ENCODE data around the gene SORCS2. TPM values are rescaled to one million over a fixed set of nuclear protein-coding genes. Genes with fewer than 3 reads are reported as not detected.

The SORCS2 gene
- total RNA-seq, 2 donors from 2014 or later: not detected

DNA sequence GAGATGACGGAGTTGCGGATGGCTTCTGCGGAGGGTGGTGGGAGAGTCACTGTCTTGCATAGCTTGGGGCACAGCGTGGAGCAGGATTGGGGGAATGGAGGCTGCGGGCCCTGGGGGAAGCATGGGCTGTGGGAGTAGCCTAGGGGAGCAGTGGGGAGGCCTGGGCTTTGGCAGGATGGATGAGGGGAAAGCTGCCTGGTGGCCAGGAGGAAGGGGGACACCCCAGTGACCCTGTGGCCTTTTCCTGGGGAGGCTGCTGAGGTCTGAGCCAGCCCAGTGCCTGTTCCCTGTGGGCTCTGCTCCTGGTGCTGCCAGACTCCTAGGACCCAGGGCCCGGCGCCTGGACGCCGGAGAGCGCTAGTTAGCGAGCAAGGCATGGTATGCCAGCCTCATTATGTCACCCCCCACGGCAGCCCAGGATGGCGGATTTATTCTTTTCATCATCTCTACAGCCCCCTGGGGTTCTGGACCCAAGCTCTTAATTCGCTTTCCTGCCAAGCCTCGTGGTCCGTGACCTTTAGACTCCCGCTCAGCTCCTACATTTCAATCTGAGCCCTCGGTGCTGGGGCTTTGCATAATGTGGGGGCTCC lies 39.8 kb downstream of the SORCS2 start:
- ATAC-seq (no peak), DNase-seq (no peak)
- H3K9me3 ChIP-seq (ENCODE audit: control insufficient read depth, low read length, poor library complexity, severe bottlenecking): no peaks in the 10 kb centered on the region
- no peak overlapping the region for H3K27ac Mint-ChIP-seq
- no peaks in the 10 kb centered on the region for H3K4me1 Mint-ChIP-seq
- no peak overlapping the region for H3K4me3 Mint-ChIP-seq
- H3K27me3 Mint-ChIP-seq: peaks cover 10% of the 10 kb centered on the region
- H3K36me3 Mint-ChIP-seq (ENCODE audit: low read depth): no peaks in the 10 kb centered on the region

DNA sequence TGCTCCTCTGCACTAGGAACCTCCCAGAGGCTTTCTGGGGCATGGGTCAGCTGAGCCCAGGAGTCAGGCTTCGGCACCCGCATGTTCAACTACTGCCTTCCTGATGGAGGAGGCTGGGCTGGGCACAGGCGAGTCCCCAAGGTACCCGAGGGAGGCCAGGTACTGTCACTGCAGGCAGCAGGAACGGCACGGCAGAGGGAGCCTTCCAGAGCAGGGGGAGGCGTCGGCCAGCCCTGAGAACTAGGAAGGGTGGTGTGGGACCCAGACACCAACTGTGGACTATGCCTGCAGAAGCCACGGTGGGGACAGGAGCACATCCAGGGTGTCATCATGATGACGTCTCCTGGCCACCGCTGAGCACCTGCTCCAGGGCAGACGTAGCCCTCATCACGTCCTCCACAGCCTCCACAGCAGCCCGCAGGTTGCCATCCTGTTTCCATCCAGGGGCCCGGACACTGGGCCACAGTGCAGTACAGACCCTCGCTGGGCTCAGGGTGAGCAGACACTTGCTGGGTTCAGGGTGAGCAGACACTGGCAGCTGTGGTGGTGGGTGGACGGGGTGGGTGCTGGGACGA lies 40.8 kb downstream of the SORCS2 start:
- H3K4me3 Mint-ChIP-seq: no peak overlapping the region
- H3K4me1 Mint-ChIP-seq: no peaks in the 10 kb centered on the region
- no peaks in the 10 kb centered on the region for H3K36me3 Mint-ChIP-seq (ENCODE audit: low read depth)
- peaks cover 5% of the 10 kb centered on the region for H3K27me3 Mint-ChIP-seq
- DNase-seq: no peak
- H3K27ac Mint-ChIP-seq: no peak overlapping the region
- no peak for ATAC-seq
- no peaks in the 10 kb centered on the region for H3K9me3 ChIP-seq (ENCODE audit: control insufficient read depth, low read length, poor library complexity, severe bottlenecking)

- DNase-seq: no peak
- no peaks in the 10 kb centered on the region for H3K4me1 Mint-ChIP-seq
- no peak for ATAC-seq
- H3K9me3 ChIP-seq (ENCODE audit: control insufficient read depth, low read length, poor library complexity, severe bottlenecking): no peaks in the 10 kb centered on the region
- H3K36me3 Mint-ChIP-seq (ENCODE audit: low read depth): no peaks in the 10 kb centered on the region
- no peak overlapping the region for H3K4me3 Mint-ChIP-seq
- peaks cover 5% of the 10 kb centered on the region for H3K27me3 Mint-ChIP-seq
- H3K27ac Mint-ChIP-seq: no peak overlapping the region
Measured at GRCh38 chr4:7233601-7234000, 41.3 kb downstream of the SORCS2 start.

- ATAC-seq: no peak
- no peaks in the 10 kb centered on the region for H3K9me3 ChIP-seq (ENCODE audit: control insufficient read depth, low read length, poor library complexity, severe bottlenecking)
- DNase-seq: no peak
- Mint-ChIP-seq H3K27me3 (peaks cover 8% of the 10 kb centered on the region), H3K27ac (no peak overlapping the region), H3K4me3 (no peak overlapping the region), H3K4me1 (no peaks in the 10 kb centered on the region), H3K36me3 (ENCODE audit: low read depth) (no peaks in the 10 kb centered on the region)
Measured at GRCh38 chr4:7234355-7235029, 42.2 kb downstream of the SORCS2 start.

DNA sequence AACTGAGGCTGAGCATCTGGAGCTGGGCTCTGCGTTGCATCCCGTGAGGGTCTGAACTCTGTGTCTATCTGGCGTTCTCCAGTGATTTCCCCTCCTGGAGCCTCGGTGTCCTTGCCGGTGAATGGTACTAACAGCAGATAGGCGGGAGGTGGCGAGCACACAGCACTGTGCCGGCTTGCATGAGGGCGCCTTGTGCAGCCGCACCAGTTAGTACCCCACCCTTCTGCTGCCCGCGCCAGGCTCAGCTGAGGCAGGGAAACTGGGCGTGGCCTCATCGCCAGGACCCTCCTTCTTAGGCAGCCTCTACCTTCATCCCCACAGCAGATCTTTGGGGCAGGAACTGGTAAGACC lies 42.7 kb downstream of the SORCS2 start:
- ATAC-seq: no peak

DNA sequence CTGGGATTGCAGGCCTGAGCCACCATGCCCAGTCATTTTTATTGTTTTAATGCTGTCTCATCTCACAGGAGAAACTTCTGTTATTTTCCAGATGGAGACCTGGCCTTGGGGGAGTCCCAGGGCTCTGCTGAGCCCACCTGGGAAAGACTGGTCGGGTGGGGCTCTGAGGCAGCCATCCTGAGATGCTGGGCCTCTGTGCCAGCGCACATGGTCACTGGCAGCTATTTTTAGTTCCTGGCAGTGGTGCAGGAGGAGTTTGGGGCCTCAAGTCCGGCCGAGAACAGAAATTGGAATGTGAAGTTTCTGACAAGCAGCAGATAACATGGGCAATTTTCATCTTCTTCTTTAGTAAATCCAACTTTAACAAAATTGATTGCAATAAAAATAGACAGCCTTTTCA lies 44.5 kb downstream of the SORCS2 start:
- ATAC-seq: no peak
- no peaks in the 10 kb centered on the region for H3K36me3 Mint-ChIP-seq (ENCODE audit: low read depth)
- no peaks in the 10 kb centered on the region for H3K9me3 ChIP-seq (ENCODE audit: control insufficient read depth, low read length, poor library complexity, severe bottlenecking)
- no peak for DNase-seq
- H3K27ac Mint-ChIP-seq: no peak overlapping the region
- H3K4me3 Mint-ChIP-seq: no peak overlapping the region
- H3K27me3 Mint-ChIP-seq: peaks cover 13% of the 10 kb centered on the region
- H3K4me1 Mint-ChIP-seq: no peaks in the 10 kb centered on the region

More for the DNA sequence above, 42.7 kb downstream of the SORCS2 start:
- Mint-ChIP-seq H3K4me1 (no peaks in the 10 kb centered on the region), H3K36me3 (ENCODE audit: low read depth) (no peaks in the 10 kb centered on the region), H3K27ac (no peak overlapping the region), H3K4me3 (no peak overlapping the region), H3K27me3 (peaks cover 9% of the 10 kb centered on the region)
- no peaks in the 10 kb centered on the region for H3K9me3 ChIP-seq (ENCODE audit: control insufficient read depth, low read length, poor library complexity, severe bottlenecking)
- DNase-seq: no peak

DNA sequence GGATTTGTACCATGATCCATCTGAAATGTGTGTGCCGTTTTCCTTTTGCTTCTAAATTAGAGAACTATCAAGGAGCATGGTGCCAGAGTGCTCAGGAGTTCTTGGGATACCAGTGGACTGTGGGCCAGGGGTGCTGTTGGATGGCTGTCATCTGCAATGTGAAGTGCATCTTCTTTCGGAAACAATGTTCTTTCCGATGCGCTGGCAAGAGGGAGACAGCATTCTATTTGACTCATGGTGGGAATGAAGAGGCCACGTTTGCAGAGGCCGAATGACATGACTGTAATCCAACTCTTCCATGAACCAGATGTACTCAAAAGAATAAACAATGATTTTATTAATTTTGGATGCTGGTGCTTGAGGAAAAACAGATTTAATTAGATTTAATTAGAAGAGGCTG lies 45.5 kb downstream of the SORCS2 start:
- H3K9me3 ChIP-seq (ENCODE audit: control insufficient read depth, low read length, poor library complexity, severe bottlenecking): no peaks in the 10 kb centered on the region
- Mint-ChIP-seq H3K4me1 (peaks cover 2% of the 10 kb centered on the region), H3K27ac (no peak overlapping the region), H3K27me3 (peaks cover 20% of the 10 kb centered on the region), H3K36me3 (ENCODE audit: low read depth) (no peaks in the 10 kb centered on the region), H3K4me3 (no peak overlapping the region)
- ATAC-seq (no peak), DNase-seq (no peak)

GRCh38 chr4:7238300-7238960 lies 46.1 kb downstream of the SORCS2 start:
- H3K27ac Mint-ChIP-seq: no peak overlapping the region
- no peaks in the 10 kb centered on the region for H3K36me3 Mint-ChIP-seq (ENCODE audit: low read depth)
- H3K4me3 Mint-ChIP-seq: no peak overlapping the region
- no peaks in the 10 kb centered on the region for H3K9me3 ChIP-seq (ENCODE audit: control insufficient read depth, low read length, poor library complexity, severe bottlenecking)
- no peak for ATAC-seq
- DNase-seq: no peak
- H3K27me3 Mint-ChIP-seq: peaks cover 20% of the 10 kb centered on the region
- peaks cover 2% of the 10 kb centered on the region for H3K4me1 Mint-ChIP-seq

DNA sequence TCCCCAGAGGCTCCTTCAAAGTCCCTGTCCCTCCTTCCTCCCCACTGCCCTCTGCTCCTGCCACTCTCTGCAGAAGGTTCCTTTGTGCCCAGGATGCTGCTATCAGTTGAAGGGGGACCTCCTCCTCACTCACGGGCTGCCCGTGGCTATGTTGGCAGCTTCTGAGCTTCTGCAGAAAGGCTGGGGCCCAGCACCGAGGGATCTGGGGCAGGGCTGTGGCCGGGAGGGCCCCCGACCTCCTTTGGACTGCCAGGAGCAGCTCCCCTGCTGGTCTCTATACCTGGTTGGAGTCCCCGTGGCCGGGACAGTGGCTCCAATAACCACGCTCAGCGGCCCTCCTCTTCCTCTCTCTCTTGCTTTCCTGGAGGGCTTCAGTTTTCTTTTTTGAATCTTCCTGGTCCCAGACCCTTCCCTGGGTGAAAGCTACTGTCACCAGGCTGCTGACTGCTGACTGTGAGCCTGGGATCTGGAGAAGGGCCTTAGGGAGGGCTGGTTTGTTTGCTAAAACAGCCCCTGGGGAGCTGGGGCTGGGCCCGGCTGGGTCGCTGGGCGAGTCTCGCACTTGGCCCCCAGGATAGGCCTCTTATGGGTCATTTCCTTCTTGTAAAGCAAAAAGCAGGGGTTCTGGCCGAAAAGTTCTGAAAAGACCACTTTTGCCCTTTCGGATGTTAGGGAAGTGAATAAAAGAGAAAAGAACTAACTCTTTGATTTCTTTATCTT lies 46.9 kb downstream of the SORCS2 start:
- ATAC-seq (no peak), DNase-seq (no peak)
- Mint-ChIP-seq H3K4me1 (peaks cover 2% of the 10 kb centered on the region), H3K4me3 (no peak overlapping the region), H3K36me3 (ENCODE audit: low read depth) (no peaks in the 10 kb centered on the region), H3K27me3 (peaks cover 20% of the 10 kb centered on the region), H3K27ac (no peak overlapping the region)
- no peaks in the 10 kb centered on the region for H3K9me3 ChIP-seq (ENCODE audit: control insufficient read depth, low read length, poor library complexity, severe bottlenecking)

DNA sequence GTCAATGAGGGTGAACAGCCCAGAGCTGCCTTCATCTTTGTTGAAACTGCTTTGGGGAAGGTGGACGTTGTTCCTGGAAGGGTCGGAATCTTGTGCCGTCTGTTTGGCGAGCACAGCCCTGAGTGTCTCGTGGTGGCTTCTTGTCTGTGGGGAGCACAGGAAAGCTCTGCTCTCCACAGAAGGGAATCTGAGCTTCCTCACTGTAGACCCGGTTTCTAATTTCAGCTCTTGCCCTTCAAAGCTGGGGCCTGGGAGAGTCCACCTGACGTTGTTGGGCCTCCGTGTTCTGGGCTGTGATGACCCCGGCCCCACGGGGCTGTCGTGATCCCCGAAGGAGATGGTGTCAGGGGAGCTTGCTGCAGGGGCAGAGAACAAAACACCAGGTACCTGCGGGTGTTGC lies 47.5 kb downstream of the SORCS2 start:
- Mint-ChIP-seq H3K36me3 (ENCODE audit: low read depth) (no peaks in the 10 kb centered on the region), H3K27ac (no peak overlapping the region), H3K27me3 (peaks cover 20% of the 10 kb centered on the region), H3K4me1 (peaks cover 2% of the 10 kb centered on the region), H3K4me3 (no peak overlapping the region)
- DNase-seq (no peak), ATAC-seq (no peak)
- H3K9me3 ChIP-seq (ENCODE audit: control insufficient read depth, low read length, poor library complexity, severe bottlenecking): no peaks in the 10 kb centered on the region

GRCh38 chr4:7240306-7240705 lies 48.0 kb downstream of the SORCS2 start:
- Mint-ChIP-seq H3K4me1 (peaks cover 2% of the 10 kb centered on the region), H3K36me3 (ENCODE audit: low read depth) (no peaks in the 10 kb centered on the region), H3K27me3 (peaks cover 23% of the 10 kb centered on the region), H3K27ac (no peak overlapping the region), H3K4me3 (no peak overlapping the region)
- ATAC-seq: no peak
- H3K9me3 ChIP-seq (ENCODE audit: control insufficient read depth, low read length, poor library complexity, severe bottlenecking): no peaks in the 10 kb centered on the region
- no peak for DNase-seq

GRCh38 chr4:7241597-7242125 lies 49.3 kb downstream of the SORCS2 start:
- Mint-ChIP-seq H3K27ac (no peak overlapping the region), H3K36me3 (ENCODE audit: low read depth) (no peaks in the 10 kb centered on the region), H3K27me3 (peaks cover 19% of the 10 kb centered on the region), H3K4me3 (no peak overlapping the region), H3K4me1 (peaks cover 2% of the 10 kb centered on the region)
- no peak for ATAC-seq
- no peaks in the 10 kb centered on the region for H3K9me3 ChIP-seq (ENCODE audit: control insufficient read depth, low read length, poor library complexity, severe bottlenecking)
- DNase-seq: no peak

- Mint-ChIP-seq H3K36me3 (ENCODE audit: low read depth) (no peaks in the 10 kb centered on the region), H3K27ac (no peak overlapping the region), H3K27me3 (peaks cover 19% of the 10 kb centered on the region), H3K4me1 (peaks cover 2% of the 10 kb centered on the region), H3K4me3 (no peak overlapping the region)
- no peak for DNase-seq
- no peaks in the 10 kb centered on the region for H3K9me3 ChIP-seq (ENCODE audit: control insufficient read depth, low read length, poor library complexity, severe bottlenecking)
- no peak for ATAC-seq
Measured at GRCh38 chr4:7242766-7243165, 50.4 kb downstream of the SORCS2 start.

All from T-helper 17 cell (primary cell).